GM18511 (cell line): ENCODE results near the gene TAC4.

Source experiments
- ATAC-seq: cut with Tn5 transposase; IDR thresholded peaks from one replicate; pipeline ENCODE4 v1.9.1; 2021; ENCODE audit warnings: mild to moderate bottlenecking, moderate library complexity; ENCODE audit not compliant: unreplicated experiment

The TAC4 gene

DNA sequence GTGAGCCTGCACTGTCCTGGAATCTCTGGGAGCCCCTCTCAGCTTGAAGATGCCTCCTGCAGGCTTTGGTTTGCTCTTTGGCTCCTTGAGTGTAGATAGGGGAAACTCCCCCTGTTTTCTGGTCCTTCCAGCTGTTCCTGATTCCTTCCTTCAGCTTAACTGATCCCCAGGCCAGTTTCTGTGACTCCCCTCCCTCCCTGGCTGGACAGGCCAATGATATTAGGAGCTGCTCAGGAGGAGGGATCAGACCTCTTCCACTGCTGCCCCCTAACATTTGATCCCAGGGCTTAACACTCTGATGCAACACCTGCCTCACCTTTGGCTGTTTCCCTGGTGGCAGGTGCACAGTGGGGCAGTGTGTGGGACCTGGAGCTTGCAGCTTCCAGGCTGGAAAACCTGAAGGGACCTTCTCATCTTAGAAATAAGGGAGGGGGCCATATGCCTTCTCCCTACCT lies at the start of gene TAC4:
TSS of gene TAC4 (minus strand) at position 51 of the 455 bp plus-strand sequence. CDS start 52 bp downstream, outside the sequence.
- no peak for ATAC-seq

GRCh38 chr17:49896860-49897259 lies 49.0 kb upstream of the TAC4 start:
- ATAC-seq = no peak

DNA sequence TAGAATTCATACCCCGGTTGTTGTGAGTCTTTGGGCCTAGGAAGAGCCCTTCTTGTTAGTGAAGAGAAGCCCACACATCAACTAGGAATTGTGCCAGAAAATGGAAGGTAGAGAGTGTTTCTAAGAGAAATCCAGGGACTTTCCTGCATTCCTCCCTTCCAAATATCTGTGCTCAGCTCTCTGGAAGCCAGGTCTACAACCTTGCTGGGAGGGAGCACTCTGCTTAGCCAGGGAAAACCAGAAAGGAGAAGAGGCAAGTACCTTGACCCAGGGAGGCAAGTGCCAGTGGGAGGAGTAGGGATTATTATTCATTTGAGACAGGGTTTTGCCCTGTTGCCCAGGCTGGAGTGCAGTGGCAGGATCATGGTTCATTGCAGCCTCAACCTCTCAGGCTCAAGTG lies 48.4 kb upstream of the TAC4 start:
- ATAC-seq = no peak

- ATAC-seq = no peak
Measured at GRCh38 chr17:49895812-49896211, 47.9 kb upstream of the TAC4 start.

DNA sequence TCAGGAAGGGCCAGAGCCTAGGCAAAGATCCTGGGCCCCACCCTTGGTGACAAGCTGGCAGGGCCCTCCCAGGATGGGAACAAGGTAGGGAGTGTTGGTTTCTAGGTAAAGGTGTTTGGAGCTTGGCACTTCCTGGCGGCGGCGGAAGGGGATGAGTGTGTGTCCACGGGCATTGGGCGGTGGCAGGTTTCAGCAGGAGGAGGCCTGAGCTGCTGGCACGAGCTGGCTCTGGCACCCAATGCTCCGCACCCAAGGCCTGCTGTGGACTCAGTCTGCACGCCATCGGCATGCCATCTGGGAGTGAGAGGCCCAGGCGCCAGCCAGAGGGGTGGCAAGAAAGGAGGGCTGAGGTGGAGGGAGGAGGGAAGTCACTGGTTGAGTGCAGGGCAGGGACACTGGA lies 46.9 kb upstream of the TAC4 start:
- ATAC-seq = no peak

- ATAC-seq = no peak
Measured at GRCh38 chr17:49891694-49892389, 44.0 kb upstream of the TAC4 start.

GRCh38 chr17:49891271-49891670 lies 43.4 kb upstream of the TAC4 start:
- ATAC-seq = no peak

DNA sequence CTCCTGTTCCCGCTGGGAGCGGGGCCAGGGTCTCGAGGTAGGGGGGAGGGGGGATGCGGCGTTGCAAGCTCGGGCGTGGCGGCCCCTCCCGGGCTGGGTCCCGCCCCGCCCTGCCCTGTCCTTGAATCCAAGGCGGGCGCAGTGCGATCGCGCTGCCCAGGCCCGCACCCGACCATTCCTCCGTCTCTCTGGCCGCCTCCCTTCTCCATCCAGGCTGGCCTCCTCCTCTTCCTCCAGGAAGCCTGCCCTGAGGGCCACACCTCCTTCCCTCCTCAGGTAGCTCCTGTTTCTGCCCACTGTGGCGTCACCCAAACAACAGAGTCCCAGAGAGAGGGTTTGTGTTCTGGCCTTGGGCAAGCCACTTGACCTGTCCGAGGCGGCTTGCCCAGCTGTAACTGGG lies 43.0 kb upstream of the TAC4 start:
- no peak for ATAC-seq

GRCh38 chr17:49890077-49890821 lies 42.4 kb upstream of the TAC4 start:
- no peak for ATAC-seq

GRCh38 chr17:49889500-49889899 lies 41.6 kb upstream of the TAC4 start:
- ATAC-seq = no peak

- no peak for ATAC-seq
Measured at GRCh38 chr17:49887744-49888360, 40.0 kb upstream of the TAC4 start.

DNA sequence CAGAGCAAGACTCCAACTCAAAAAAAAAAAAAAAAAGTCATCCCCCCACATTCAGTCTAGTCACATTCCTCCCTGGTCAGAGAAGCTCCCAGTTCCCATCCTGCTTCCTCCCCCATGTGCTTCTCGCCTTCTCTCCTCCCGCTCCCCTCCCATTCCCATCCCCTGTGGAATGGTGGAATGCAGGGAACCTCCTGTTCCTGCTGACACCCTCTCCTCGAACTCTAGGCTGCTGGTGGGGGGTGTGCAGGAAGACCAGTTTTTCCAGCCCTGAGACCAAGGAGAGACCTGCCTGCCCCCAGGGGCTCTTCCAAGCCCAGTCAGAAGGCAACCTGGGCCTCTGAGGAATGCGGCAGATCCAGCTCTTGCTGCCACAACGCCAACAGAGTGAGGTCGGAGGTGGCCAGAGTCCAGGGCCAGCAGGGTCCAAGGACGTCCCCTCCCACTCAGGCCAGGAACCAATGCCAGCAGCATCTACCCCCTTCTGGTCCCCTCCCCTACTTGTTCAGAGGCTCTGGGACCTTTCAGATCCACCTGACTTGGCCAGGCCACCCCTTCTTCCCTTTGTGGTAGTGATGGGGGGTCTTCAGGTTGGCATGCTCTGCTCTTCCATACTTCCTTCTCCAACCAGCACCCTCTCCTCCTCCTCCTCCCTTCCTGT lies 39.3 kb upstream of the TAC4 start:
- no peak for ATAC-seq

- no peak for ATAC-seq
Measured at GRCh38 chr17:49886036-49886435, 38.2 kb upstream of the TAC4 start.

- no peak for ATAC-seq
Measured at GRCh38 chr17:49882434-49882833, 34.6 kb upstream of the TAC4 start.

- no peak for ATAC-seq
Measured at GRCh38 chr17:49881054-49881402, 33.2 kb upstream of the TAC4 start.

DNA sequence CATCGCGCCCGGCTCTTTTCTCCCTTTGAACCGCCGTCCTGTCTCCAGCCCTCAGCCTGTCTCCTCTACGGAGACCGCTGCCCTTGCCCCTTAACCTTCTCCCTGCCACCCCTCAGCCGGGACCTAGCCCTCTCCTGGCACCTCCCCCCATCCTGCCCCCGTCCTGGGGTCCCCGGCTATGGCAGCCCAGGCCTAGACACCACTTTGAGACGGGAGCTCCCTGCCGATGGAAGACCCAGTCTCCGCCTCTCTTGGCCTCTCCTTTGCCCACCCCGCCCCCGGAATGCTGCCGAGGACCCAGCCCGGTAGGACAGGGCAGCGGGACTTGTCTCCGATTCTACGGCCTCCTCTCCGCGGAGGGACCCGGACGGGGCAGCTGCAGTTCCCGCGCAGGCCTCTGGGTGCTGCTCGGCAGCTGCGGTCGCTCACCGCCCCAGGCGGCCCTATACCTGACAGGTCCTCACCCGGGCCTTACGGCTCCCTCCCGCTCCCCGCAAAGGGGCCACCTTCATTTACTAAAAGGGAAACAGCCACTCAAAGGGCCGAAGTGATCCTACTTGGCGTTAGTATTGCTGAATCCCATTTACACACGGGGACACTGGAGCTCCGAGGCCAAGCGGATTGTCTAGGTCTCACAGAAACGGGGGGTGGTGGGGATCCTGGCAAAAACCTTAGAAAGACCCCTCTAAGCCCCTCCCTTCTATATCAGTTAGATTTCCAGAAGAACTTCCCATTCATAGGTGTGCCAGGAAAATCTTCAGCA lies 32.6 kb upstream of the TAC4 start:
- no peak for ATAC-seq

DNA sequence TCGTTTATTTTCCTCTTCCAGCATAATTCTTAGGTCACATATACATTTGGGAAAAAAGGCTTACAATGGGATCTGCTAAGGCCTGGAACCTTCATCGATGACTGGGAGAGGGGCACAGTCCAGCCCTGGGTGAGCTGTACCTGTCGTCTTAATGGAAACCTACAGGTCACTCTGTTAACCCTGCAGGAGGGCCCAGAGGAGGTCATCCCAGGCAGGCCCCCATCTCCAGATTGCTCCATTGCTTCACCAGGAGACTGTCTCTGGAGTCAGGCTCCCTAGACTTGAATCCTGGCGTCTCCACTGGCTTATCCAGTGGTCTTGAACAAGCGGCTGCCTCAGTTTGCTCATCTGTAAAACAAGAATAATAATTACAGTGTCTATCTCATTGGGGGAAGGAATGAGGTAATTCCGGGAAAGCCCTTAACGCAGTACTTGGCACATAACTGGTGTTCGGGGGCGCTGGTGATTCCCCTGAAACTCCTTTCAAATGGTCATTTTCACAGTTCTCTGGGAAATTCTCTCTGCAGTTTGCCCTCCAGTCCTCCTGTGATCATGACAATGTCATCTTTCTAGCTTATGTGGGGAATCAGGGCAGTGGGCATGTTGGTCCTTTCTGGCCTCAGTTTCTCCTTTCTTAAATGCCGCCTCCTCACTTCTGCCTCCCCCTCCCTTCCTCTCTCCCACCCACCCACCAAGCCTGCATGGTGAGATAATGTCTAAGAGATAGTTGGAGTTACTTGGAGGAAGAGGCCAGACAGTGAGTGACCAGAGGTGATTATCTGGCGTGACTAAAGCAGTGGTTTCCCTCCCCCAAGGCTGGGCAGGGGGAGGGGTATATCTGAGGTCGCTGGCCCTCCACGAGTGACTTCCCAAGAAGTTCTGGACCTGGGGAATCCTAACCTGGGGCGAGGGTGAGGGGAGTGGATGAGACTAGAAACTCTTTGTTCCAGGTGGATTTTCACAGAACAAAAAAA lies 31.3 kb upstream of the TAC4 start:
- no peak for ATAC-seq

DNA sequence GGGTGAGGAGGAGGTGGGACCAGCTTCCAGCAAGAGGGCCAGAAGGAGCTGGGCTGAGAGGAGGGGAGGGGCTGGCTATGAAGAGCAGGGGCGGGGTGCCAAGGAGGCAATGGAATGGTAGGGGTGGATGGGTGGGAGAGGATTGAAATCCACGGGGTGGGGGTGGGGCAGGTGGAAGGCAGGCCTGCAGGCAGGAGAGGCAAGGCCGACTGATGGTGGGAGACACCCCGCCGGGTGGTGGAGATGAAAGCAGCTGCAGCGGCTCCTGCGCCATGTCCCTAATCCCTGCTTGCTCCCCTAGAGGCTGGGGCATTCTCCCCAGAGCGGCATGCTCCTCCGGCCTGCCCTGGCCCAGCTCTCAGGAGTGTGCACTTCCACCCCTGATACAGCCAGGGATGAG lies 27.8 kb upstream of the TAC4 start:
- ATAC-seq = no peak

- no peak for ATAC-seq
Measured at GRCh38 chr17:49874911-49875310, 27.0 kb upstream of the TAC4 start.

DNA sequence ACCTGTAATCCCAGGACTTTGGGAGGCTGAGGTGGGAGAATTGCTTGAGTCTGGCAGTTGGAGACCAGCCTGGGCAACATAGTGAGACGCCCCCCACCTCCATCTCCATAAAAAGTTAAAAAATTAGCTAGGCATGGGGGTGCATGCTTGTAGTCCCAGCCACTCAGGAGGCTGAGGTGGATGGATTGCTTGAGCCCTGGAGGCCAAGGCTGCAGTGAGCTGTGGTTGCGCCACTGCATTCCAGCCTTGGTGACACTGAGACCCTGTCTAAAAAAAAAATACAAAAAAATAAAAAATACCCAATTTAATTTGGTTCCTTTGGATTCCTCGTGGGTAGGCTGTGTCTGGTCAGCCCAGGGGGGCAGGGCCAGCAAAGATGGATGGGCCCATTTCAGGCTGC lies 26.1 kb upstream of the TAC4 start:
- no peak for ATAC-seq
